ENCODE results near the gene GPR176. TPM values are rescaled to one million over a fixed set of nuclear protein-coding genes. Genes with fewer than 3 reads are reported as not detected.

Gene GPR176, protein sequence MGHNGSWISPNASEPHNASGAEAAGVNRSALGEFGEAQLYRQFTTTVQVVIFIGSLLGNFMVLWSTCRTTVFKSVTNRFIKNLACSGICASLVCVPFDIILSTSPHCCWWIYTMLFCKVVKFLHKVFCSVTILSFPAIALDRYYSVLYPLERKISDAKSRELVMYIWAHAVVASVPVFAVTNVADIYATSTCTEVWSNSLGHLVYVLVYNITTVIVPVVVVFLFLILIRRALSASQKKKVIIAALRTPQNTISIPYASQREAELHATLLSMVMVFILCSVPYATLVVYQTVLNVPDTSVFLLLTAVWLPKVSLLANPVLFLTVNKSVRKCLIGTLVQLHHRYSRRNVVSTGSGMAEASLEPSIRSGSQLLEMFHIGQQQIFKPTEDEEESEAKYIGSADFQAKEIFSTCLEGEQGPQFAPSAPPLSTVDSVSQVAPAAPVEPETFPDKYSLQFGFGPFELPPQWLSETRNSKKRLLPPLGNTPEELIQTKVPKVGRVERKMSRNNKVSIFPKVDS
- 10 to 100 TPM; 14.2 to 17.7 (median 15.1) TPM for polyA plus RNA-seq (ENCODE audit: insufficient read length in 4 of 4)

DNA sequence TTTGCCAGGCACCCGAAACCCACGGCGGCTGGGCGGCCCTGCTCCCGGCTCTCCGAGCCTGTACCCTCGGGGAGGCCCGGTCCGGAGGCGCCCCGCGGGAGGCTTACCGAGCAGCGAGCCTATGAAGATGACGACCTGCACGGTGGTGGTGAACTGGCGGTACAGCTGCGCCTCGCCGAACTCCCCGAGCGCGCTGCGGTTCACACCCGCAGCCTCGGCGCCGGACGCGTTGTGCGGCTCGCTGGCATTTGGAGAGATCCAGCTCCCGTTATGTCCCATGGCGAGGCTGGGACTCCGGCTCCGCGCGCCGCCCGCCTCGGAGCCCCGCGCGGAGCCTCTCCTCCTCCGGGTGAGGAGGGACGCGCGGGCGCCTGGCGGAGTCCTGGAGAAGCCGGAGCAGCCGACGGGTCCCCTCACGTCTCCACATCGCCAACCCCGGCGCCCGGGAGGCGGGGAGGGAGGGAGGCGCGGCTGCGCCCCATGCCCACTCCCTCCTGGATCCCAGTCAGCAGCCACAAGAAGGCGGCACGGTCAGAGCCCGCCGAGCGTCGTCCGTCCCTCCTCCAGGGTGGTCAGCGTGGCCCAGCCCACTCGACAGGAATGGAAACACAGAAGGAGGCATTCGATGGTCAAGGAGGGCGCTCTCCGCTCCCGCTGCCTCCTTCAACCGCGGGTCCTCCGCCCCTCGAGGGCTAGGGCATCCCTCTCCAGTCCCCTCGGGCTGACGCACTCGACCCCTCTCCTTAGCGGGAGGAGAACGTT lies at the start of gene GPR176:
Gene GPR176 (minus strand): TSS at position 519 of the 762 bp plus-strand sequence. CDS start 240 bp downstream, at position 279.
- DNase-seq (ENCODE audit: low read depth in 4 of 4, low spot score in 3 of 4), result peak in 1 of 4 donors; percentile 42

DNA sequence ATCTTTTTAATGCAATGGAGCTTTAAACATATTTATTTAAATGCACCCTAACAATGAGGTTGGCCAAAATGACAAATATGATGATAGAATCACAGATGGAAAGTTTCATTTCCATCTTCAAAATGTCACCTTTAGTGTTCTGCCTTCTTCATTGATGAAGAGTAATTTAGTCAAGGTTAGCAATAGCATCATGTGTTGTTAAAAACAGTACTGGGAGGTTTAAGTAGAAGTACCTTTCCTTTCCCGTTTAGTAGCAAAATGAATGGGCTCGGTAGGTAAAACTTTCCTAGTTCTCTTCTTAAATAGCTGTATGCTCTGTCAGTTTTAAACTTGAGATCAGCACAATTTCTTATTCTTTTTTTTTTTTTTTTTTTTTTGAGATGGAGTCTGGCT lies 48.9 kb upstream of the GPR176 start:
- no peak for DNase-seq (ENCODE audit: low read depth in 4 of 4, low spot score in 3 of 4)

DNA sequence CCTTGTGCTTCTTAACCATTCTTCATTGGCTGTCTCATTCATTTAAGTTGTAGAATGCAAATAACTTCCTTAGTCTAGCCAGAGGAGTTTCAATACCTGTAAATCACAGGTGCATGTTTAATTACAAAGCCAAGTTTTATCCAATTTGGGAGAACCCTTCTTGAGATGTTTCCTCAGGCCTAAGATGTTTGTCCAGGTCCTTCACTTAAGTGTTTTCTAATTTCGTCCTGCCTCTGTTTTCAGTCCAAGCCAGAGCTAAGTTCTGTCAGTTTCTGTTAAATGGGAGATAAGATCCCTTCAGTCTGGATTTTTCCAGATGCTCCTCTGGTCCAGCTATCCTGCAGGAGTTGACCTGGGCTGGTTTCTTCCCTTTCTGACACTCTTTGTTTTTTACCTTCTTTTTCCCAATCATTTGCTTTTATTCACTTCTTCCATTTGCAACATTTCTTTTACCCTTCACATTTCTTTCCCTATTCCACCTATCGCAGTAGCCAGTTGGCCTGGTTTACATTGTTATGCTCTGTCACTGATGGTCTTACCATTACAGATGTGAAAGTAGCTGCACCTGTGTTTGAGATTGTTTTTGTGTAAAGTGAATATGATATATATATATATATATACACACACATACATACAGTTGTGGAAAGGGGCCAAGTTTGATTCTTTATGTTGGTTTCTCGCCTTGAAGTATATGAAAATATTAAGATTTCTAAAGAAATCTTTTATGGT lies 48.4 kb upstream of the GPR176 start:
- DNase-seq (ENCODE audit: low read depth in 4 of 4, low spot score in 3 of 4), result no peak

DNA sequence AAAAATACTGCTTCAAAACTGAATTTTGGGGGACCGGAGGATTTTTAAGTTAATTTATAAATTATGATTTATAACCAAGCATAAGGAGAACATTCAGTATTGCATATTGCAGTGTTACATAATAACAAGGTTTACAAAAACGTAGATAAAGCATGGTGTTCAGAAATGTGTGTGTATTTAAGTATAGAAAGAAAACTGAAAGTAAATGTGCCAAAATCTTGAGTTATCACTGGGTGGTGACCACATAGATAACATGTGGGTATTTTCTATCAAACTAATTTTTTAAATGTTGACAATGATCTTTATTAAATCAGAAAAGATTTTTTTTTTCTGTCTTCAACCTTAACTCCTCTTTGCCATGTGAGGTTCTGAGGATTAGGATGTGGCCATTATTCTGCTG lies 46.5 kb upstream of the GPR176 start:
- no peak for DNase-seq (ENCODE audit: low read depth in 4 of 4, low spot score in 3 of 4)

DNA sequence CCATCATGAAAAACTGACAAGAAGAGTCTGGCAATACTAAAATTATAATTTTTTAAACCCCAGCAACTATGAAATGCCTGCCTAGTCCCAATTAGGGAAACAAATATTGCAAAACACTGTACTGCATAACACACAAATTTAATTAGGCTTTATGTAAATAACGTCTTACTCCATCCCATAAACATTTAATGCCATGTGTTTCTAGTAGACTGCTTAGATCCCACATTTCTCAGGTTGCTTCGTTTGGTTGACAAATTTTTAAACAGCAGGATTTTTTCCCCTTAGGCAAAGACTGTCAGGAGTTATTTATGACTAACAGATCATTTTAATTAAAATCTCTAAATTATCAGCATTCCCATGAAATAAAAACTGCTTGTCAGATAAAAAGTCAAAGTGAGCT lies 43.7 kb upstream of the GPR176 start:
- no peak for DNase-seq (ENCODE audit: low read depth in 4 of 4, low spot score in 3 of 4)

DNA sequence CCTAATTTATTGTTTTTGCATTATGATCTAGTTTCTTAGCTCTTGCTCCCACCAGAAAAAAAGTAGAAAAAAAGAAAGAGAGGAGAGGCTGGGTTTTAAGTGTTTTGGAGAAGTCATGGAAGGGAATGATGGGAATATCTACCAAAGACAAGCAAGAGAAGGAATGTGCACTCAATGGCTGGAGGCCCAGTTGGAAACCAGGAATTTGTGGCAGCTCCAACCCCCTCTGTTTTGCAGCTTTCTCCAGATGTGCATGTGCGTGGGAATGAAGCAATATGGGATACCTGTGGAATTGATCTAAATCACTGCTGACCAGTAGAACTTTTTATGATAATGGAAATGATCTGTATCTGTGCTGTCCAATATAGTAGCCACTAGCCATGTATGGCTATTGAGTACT lies 41.0 kb upstream of the GPR176 start:
- DNase-seq (ENCODE audit: low read depth in 4 of 4, low spot score in 3 of 4), result no peak

DNA sequence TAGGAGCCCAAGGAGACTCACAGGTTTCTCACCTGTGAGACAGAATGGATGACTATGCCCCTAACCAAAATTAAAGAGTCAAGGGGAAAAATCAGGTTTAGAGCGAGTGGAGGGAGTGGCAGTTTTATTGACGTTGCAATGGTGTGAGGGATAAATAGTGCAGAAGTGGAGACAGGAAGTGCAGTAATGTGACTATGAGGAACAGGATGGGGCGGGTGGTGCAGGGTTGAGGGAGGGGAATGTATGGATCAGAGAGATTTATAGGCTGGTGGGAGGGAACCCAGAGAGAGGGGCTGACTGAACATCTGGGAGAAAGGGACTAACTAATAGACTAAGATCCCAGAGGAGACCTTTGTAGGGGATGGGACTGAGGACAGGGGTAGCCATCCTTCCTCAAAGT lies 40.3 kb upstream of the GPR176 start:
- no peak for DNase-seq (ENCODE audit: low read depth in 4 of 4, low spot score in 3 of 4)

DNA sequence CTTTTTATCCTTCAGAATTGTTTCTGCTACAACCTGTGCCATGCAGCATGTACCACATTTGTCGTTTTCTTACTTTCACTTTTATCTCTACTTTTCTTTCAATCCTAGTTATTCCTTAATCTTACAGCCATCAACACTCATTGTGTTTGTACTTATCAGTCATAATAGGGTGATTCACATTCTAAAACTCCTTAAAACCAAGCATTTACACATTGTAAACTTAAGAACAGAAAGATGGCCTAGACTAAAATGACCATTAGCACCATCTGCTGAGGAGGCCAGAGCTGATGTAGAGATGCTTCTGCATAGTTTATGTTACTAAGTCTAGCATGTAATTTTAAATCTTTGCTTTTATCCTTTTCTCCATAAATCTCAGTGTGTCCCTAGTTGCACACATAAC lies 39.3 kb upstream of the GPR176 start:
- no peak for DNase-seq (ENCODE audit: low read depth in 4 of 4, low spot score in 3 of 4)

DNA sequence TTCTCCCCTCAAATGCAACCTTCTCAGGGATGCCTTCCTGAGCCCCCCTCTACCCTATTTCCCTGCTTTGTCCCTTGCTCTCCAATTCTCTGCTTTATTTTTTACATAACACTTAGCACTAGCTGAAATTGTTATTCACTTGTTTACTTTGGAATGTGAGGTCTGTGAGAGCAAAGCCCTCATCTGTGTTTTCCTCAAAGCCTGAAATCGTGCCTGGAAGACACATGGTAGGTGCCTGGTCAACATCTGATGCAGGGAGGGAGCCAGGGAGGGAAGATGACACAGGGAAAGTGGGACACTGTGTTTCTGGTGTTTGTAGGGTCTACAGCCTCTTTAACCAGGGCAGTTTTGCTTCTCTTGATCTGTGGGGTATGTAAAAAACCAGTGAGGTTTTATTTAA lies 37.4 kb upstream of the GPR176 start:
- no peak for DNase-seq (ENCODE audit: low read depth in 4 of 4, low spot score in 3 of 4)

DNA sequence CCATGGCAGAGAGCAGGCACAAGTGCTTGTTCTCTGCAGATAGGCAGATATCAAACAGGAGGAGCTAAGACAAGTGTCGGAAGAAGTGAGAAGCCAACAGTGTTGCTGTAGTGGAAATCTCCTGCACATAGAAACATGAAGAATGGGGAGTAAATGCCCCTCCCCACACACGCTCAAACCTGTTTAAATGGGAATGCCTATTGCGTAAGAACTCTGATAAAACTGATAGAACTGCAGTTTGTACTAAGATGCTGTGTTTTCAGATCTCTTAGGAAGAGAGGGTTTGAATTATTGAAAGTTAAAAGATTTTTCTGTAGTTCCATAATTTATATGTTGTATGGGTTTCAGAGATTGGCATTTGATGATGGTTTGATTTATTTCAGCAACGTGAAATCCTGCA lies 33.5 kb upstream of the GPR176 start:
- no peak for DNase-seq (ENCODE audit: low read depth in 4 of 4, low spot score in 3 of 4)

DNA sequence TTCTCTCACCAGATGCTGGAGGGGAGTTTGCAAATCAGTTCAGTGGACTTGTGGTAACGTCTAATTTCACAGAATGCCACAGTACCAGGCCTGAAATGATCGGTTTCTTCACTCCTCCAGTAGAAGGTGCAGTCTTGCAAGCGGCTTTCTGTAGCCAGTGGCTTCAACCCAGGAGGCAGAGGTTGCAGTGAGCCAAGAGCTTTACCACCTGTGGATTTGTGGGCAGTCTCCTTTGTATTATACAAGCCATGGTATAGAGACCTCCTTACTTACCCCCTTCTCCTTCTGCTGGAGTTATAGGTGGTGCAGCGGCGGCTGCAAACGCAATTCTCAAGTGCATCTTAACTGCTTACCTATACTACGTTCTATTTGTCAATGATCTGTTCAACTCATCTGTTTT lies 31.5 kb upstream of the GPR176 start:
- DNase-seq (ENCODE audit: low read depth in 4 of 4, low spot score in 3 of 4), result no peak

DNA sequence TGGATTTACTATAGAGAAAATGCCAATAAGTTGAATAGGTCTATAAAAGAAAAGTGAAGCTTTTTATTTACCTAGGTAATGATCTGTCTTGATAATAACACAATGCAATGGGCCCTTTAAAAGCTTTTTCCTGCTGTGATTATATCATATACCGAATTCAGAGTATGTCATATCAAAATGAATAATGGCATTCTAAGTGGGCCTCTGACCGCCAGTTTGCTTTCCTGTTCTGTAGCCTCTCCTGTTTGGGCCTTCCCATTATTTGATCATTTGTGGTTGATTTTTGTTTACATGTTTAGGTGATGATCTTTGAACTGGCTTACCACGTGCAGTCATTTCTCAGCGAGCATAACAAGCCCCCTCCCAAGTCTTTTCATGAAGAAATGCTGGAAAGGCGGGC lies 28.8 kb upstream of the GPR176 start:
- no peak for DNase-seq (ENCODE audit: low read depth in 4 of 4, low spot score in 3 of 4)

DNA sequence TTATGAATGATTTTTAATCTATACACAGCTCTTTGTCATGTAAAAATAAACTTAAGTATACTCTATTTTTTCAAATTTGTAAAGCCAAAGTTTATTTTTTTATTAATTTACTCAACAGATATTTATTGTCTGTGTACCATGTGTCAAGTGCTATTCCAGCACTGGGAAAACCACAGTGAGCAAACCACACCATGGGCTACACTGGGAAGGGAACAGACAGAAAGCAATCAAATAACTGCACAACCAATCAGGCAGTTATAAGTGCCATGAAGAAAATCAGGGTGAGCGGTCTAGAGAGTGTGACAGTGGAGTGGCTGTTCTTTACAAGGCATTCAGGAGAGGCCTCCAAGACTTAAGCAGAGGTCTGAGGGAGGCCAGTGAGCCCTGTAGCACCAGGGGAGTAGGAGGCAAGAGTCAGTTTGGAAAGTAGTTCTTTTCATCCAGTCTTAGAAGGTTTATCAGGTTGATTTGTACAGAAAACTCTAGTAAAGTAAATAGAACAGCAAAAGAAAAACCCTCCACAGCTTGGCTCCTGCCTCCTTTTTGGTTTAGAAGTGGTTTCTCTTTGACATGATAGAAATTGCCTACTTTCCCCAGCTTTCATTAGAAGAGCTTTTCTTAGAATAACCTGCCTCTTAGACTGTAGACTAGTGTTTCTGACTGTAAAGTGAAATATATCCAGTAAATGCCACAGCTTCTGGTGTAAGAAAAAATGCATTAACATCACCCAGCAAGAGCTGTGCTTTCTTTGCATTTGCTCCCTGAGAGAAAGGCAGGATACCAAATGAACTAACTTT lies 27.5 kb upstream of the GPR176 start:
- no peak for DNase-seq (ENCODE audit: low read depth in 4 of 4, low spot score in 3 of 4)

DNA sequence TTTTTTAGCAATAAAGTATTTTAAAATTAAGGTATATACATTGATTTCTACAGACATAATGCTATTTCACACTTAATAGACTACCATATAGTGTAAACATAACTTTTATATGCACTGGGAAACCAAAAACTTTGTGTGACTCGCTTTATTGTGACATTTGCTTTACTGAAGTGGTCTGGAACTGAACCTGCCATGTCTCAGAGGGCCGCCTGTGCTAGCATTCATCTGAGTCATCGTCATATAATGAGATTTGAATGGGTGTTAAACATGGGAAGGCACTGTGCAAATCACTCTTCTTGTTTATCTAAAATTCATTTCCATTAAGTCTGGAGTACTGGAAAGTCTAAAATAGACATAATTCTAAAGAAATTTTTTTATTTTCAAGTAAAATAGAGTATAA lies 26.8 kb upstream of the GPR176 start:
- DNase-seq (ENCODE audit: low read depth in 4 of 4, low spot score in 3 of 4), result no peak

DNA sequence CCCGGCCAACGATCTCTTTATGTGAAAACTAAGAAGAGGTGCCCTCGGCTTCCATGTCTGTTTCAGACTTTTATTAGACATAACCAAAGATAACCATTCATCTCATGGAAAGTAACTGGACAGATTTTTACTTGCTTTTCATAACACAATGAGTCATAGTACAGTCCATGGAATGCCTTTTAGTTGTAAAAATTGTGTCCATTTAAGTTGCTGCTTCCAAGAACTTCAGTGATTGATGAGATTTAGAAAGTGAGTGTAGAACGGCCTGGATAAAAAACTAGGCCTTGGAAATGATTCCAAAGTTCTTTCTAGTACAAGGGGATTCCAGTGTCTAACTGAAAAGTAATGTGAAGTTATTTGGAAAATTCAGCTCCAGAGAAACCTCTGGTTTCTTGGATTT lies 24.7 kb upstream of the GPR176 start:
- DNase-seq (ENCODE audit: low read depth in 4 of 4, low spot score in 3 of 4), result no peak

DNA sequence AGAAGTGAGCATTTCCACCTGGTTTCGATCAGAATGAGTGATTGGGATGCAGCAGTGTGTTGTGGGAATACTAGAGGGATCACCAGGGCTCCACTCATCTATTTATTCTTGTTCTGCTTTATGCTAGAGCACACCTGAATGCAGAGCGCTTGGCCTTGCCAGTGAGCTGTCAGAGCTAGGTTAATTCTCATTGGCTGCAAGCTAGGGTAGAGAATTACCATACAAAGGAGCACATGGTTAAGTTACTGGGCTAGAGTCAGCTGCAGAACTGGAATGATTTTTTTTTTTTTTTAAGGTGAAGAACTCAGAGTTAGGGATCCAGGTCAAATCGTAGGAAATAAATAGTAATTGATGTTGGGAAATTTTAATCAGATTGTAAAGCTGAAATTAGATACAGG lies 22.7 kb upstream of the GPR176 start:
- no peak for DNase-seq (ENCODE audit: low read depth in 4 of 4, low spot score in 3 of 4)

DNA sequence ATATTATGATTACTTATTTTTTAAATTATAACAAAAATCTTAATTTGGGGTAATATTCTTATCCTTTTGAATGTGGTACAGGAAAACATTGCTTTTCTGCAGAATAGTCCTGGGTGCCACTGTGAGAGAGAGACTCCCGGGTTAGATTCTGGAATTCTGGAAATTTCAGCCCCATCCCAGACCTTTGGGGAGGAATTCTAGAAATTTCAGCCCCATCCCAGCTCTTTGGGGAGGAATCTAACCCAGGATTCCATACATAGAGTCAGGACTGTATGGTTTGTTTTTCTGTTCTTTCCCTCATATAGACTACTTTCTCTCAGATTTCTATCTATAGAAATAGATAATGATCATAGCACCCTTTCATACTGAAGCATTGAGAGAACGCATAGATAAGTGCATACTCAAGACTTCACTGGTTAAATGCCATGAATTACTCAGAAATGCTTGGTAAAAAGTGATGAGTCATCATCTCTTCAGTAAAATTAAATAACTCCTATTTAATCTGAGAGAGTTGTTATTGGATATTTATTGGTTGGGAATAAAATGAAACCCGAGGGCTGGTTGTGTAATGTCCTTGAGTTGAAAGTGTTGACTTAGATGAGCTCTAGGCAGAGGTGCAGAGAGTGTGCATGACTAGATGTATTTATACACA lies 22.2 kb upstream of the GPR176 start:
- DNase-seq (ENCODE audit: low read depth in 4 of 4, low spot score in 3 of 4), result no peak

DNA sequence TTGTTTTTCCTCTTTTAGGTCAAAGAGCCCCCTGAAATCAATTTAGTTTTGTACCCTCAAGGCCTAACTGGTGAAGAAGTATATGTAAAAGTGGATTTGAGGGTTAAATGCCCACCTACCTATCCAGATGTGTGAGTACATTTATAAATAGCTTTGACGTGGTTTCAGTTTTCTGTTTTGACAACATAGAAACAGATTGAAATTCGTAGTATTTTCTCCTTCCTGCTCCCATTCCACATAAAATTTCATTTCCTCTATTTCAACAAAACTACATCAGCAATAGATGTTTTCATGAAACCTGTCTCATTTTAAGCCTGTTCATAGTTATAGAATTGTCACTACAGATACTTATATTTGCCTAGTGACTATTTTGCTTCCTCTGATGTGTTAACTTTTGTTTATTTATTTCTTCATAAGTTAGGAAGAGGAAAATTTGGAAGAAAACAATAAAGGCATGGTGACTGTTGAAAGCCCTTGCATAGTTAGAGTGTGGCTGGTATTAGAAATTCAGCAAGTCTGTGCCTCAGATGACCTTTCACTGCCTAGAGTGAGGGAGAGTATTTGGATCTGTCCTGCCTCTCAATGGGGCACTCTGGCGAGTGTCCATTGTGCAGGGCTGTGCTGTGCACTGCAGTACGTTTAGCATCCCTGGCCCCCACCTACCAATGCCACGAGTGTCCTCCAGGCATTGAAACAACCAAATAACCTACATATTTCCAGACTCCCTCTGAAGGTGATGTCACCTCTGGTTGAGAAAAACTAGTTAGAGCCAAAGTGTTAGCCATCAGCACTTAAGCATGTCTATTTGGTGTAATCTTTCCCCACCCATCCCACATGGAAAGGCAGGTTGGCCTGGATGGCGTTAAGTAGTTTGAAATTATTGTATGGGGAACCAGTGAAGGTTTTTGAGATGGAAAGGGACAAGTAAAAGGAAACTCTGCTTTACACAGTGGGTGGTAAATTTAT lies 19.7 kb upstream of the GPR176 start:
- DNase-seq (ENCODE audit: low read depth in 4 of 4, low spot score in 3 of 4), result no peak

DNA sequence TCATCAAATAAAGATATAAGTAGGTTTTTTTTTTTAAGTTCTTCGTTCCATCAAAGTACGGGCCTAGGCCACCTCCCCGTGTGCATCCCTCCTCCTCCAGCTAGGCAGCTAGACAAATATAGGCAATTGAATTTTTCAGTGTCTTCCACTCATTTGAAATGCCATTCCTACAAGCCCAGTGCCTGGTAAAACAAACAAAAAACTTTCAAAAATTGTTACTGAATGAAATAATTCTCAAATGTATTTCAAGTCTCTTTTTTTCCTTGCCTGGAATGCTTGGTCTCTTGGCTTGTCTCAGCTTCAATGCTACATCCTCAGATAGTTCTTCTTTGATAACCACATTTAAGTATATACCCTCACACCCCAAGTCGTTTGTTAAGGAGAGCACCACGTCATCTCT lies 17.6 kb upstream of the GPR176 start:
- no peak for DNase-seq (ENCODE audit: low read depth in 4 of 4, low spot score in 3 of 4)
